B cell (primary cell): ENCODE measurements around the gene MAP1B. TPM values are rescaled to one million over a fixed set of nuclear protein-coding genes. Genes with fewer than 3 reads are reported as not detected.

Experiments
- ATAC-seq: fragments of 200-7000 bp; cut with Tn5 transposase; one replicate; pipeline ENCODE4 v1.10.0; 2021; ENCODE audit warnings: low read depth, mild to moderate bottlenecking, moderate number of reproducible peaks, moderate library complexity
- CTCF ChIA-PET: fragments of 350-600 bp; sonication (Branson Sonifier 250); formaldehyde crosslinking; loops from one replicate; lab custom pipeline; 2021; ENCODE audit warnings: antibody characterized with exemption, inconsistent platforms; lab: Charles Lee
- POLR2A ChIA-PET: fragments of 350-600 bp; sonication (Branson Sonifier 250); formaldehyde crosslinking; loops from one replicate; lab custom pipeline; 2021; ENCODE audit warnings: antibody characterized with exemption; lab: Charles Lee
- DNase-seq: peaks from one replicate; pipeline ENCODE4 v3.0.0; 2013
- H2AFZ ChIP-seq: 2 replicates; pipeline ENCODE4 v1.6.1; 2012; ENCODE audit warnings: mild to moderate bottlenecking, low read depth, low read length; ENCODE audit not compliant: insufficient read depth, poor library complexity, severe bottlenecking
- H3K27ac ChIP-seq, 2 donors: 1 replicate in 1 of 2; 2 replicates in 1 of 2; pipeline ENCODE4 v1.5.1; 2012 to 2013; ENCODE audit warnings: low read length in 2 of 2, mild to moderate bottlenecking in 2 of 2, moderate library complexity in 1 of 2
- H3K27me3 ChIP-seq, 4 experiments: fragments of 200-600 bp in 1 of 4; sonication (generic) in 1 of 4; replicated peaks in 1 of 4; 1 replicate in 2 of 4; 2 replicates in 2 of 4; pipeline versions ENCODE4 v1.6.1 to v1.7.0; 2013 to 2016; ENCODE audit warnings: low read length in 3 of 4, mild to moderate bottlenecking in 2 of 4, mixed read lengths in 1 of 4, moderate library complexity in 1 of 4; ENCODE audit not compliant: insufficient read depth in 4 of 4, control insufficient read depth in 3 of 4; ENCODE audit errors: control extremely low read depth in 1 of 4
- H3K36me3 ChIP-seq, 2 experiments: replicated peaks in 1 of 2; 1 replicate in 1 of 2; 2 replicates in 1 of 2; pipeline versions ENCODE4 v1.6.1 to v1.7.1; 2013; ENCODE audit warnings: low read length in 1 of 2; ENCODE audit not compliant: insufficient read depth in 2 of 2, control insufficient read depth in 1 of 2; ENCODE audit errors: control extremely low read depth in 1 of 2, extremely low read depth in 1 of 2
- H3K4me1 ChIP-seq, 2 donors: fragments of 200-600 bp in 1 of 2; sonication (generic) in 1 of 2; 1 replicate in 1 of 2; 2 replicates in 1 of 2; pipeline versions ENCODE4 v1.5.1 to v1.6.1; 2013 to 2017; ENCODE audit warnings: low read length in 2 of 2; ENCODE audit not compliant: control insufficient read depth in 2 of 2, insufficient read depth in 2 of 2
- H3K4me2 ChIP-seq: replicated peaks from 2 replicates; pipeline ENCODE3; 2012; ENCODE audit warnings: mild to moderate bottlenecking, low read depth, low read length; ENCODE audit not compliant: poor library complexity, severe bottlenecking
- H3K4me3 ChIP-seq, 5 experiments: fragments of 200-600 bp in 1 of 5; sonication (generic) in 1 of 5; 1 replicate in 3 of 5; 2 replicates in 2 of 5; pipeline versions ENCODE4 v1.5.1 to v1.7.0; 2011 to 2016; ENCODE audit warnings: low read length in 4 of 5, mild to moderate bottlenecking in 4 of 5, low read depth in 2 of 5, control low read depth in 1 of 5, moderate library complexity in 1 of 5; ENCODE audit not compliant: insufficient read depth in 1 of 5; ENCODE audit errors: control extremely low read depth in 1 of 5, extremely low read depth in 1 of 5
- H3K79me2 ChIP-seq: fragments of 200-600 bp; sonication (generic); one replicate; pipeline ENCODE4 v1.6.0; 2016; ENCODE audit warnings: low read length; ENCODE audit not compliant: control insufficient read depth, insufficient read depth
- H3K9ac ChIP-seq: fragments of 200-600 bp; sonication (generic); 2 replicates; pipeline ENCODE4 v1.6.1; 2017; ENCODE audit warnings: mild to moderate bottlenecking, low read length, moderate library complexity
- H3K9me3 ChIP-seq, 3 donors: one replicate each; pipeline versions ENCODE4 v1.6.1 to v1.7.1; 2013; ENCODE audit warnings: low read length in 2 of 3; ENCODE audit not compliant: control insufficient read depth in 2 of 3, insufficient read depth in 1 of 3; ENCODE audit errors: control extremely low read depth in 1 of 3
- H4K20me1 ChIP-seq: 2 replicates; pipeline ENCODE4 v1.6.0; 2012; ENCODE audit warnings: mild to moderate bottlenecking, low read length; ENCODE audit not compliant: insufficient read depth, control insufficient read depth, poor library complexity, severe bottlenecking
- H3K27ac Mint-ChIP-seq: one replicate; pipeline ENCODE4 v1.8.0; 2021; ENCODE audit warnings: mixed read lengths
- H3K27me3 Mint-ChIP-seq: one replicate; pipeline ENCODE4 v1.8.0; 2021; ENCODE audit warnings: mixed read lengths
- H3K4me1 Mint-ChIP-seq: one replicate; pipeline ENCODE4 v1.8.0; 2021; ENCODE audit warnings: mixed read lengths
- H3K4me3 Mint-ChIP-seq: one replicate; pipeline ENCODE4 v1.8.0; 2021; ENCODE audit warnings: mixed read lengths
- H3K9me3 Mint-ChIP-seq: one replicate; pipeline ENCODE4 v1.8.0; 2022; ENCODE audit warnings: mixed read lengths; ENCODE audit not compliant: insufficient read depth
- CTCF ChIP-seq: fragments of 200-600 bp; IDR thresholded peaks from one replicate; pipeline ENCODE4 v1.8.0; 2022; ENCODE audit warnings: antibody characterized with exemption, mild to moderate bottlenecking
- EZH2 ChIP-seq: IDR thresholded peaks from 2 replicates; pipeline ENCODE4 v1.6.1; 2012; ENCODE audit warnings: borderline replicate concordance, low read depth, mild to moderate bottlenecking, moderate library complexity, low read length; ENCODE audit not compliant: insufficient read depth, poor library complexity, severe bottlenecking
- WGBS: methylation state at CpG from one replicate; pipeline ENCODE4 v1.1.5; 2013; ENCODE audit warnings: missing lambda C conversion rate; ENCODE audit not compliant: insufficient coverage; 5-methylcytosine and 5-hydroxymethylcytosine counted together
- intact Hi-C: fragments of 100-400 bp; cut with micrococcal nuclease; formaldehyde crosslinking; loops from one replicate; pipeline ENCODE4 v1.10.0; 2022
- polyA plus RNA-seq: library from polyadenylated mRNA; depleted of rRNA; stranded (reverse); fragments of >200 nt; gene quantifications from 2 replicates; pipeline ENCODE4 v1.2.3, GENCODE V29; 2012
- total RNA-seq, 2 donors: library from RNA; stranded (reverse); fragments of 120-200 nt in 1 of 2; gene quantifications; 1 replicate in 1 of 2; 2 replicates in 1 of 2; pipeline versions ENCODE4 v1.2.3 to v1.2.4, GENCODE V29; 2013 to 2022

Gene MAP1B
- total and polyA plus RNA-seq, 2 donors (not counting 1 experiment from before 2014, with no cell fraction given): 0.15 TPM; not detected in 1

DNA sequence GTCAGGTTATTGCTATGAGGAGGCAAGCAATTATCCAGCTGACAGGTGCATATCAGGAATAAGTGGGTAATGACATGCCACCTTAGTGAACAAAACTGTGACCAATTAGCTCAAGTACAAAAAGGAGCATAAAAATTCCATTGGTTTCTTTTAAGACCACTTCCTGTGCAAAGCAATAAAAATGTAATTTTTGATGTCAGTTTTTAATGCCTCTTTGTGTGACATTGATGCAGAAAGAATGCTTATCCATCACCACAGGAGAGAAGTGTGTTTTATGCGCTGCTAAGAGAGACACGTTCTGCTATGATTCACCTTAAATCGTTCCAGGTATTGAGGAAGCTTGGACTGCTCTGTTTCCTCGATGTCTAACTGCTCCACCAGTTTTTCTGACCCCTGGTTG, 116.1 kb downstream of the MAP1B start:
- H3K9ac ChIP-seq: no peak overlapping the region
- no peak overlapping the region for H3K27ac ChIP-seq
- ATAC-seq (no peak), DNase-seq (no peak)
- no peaks in the 10 kb centered on the region for H3K27me3 Mint-ChIP-seq
- H3K9me3 Mint-ChIP-seq: no peaks in the 10 kb centered on the region
- no peaks in the 10 kb centered on the region for H4K20me1 ChIP-seq
- intact Hi-C loops: no loop called here
- H3K79me2 ChIP-seq: no peaks in the 10 kb centered on the region
- no peak overlapping the region for H3K27ac Mint-ChIP-seq
- no peaks in the 10 kb centered on the region for H3K27me3 ChIP-seq
- H3K4me2 ChIP-seq: no peak overlapping the region
- no peaks in the 10 kb centered on the region for H3K4me1 ChIP-seq
- TF ChIP-seq CTCF: no peak
- H2AFZ ChIP-seq: no peak overlapping the region
- H3K4me3 ChIP-seq: no peak overlapping the region
- ChIA-PET POLR2A (no interaction called here), CTCF (interaction anchor here (0.7 kb wide), 1 partner anchor 11 kb away, joined by 3 read pairs; no protein-coding TSS in a partner anchor)
- H3K9me3 ChIP-seq: no peaks in the 10 kb centered on the region
- H3K4me1 Mint-ChIP-seq: no peaks in the 10 kb centered on the region
- peaks cover 5 to 97% of the 10 kb centered on the region in 2 experiments for H3K36me3 ChIP-seq
- H3K4me3 Mint-ChIP-seq: no peak overlapping the region
- WGBS: 94% methylated on average over 3 of the region's 4 CpGs

GRCh38 chr5:72224946-72225463, 117.7 kb downstream of the MAP1B start:
- WGBS: 94% methylated on average over 3 of the region's 3 CpGs
- H2AFZ ChIP-seq: no peak overlapping the region
- Mint-ChIP-seq H3K27ac (no peak overlapping the region), H3K4me1 (no peaks in the 10 kb centered on the region), H3K9me3 (no peaks in the 10 kb centered on the region), H3K27me3 (no peaks in the 10 kb centered on the region), H3K4me3 (no peak overlapping the region)
- H3K9me3 ChIP-seq: no peaks in the 10 kb centered on the region
- H3K27ac ChIP-seq: no peak overlapping the region
- no peak overlapping the region for H3K9ac ChIP-seq
- intact Hi-C loops: no loop called here
- no peaks in the 10 kb centered on the region for H3K27me3 ChIP-seq
- no peak overlapping the region for H3K4me3 ChIP-seq
- no peak overlapping the region for H3K4me2 ChIP-seq
- ChIA-PET POLR2A (no interaction called here), CTCF (no interaction called here)
- no peaks in the 10 kb centered on the region for H3K4me1 ChIP-seq
- no peaks in the 10 kb centered on the region for H4K20me1 ChIP-seq
- peaks cover 5 to 84% of the 10 kb centered on the region in 2 experiments for H3K36me3 ChIP-seq
- DNase-seq: no peak
- ATAC-seq: no peak
- TF ChIP-seq CTCF (no peak), EZH2 (no peak)
- H3K79me2 ChIP-seq: no peaks in the 10 kb centered on the region
